Epidermal melanocyte (primary cell): ENCODE data around the gene FPR1.

Experiments
- DNase-seq: peaks from one replicate; pipeline ENCODE4 v3.0.0; 2011; ENCODE audit warnings: low spot score; ENCODE audit not compliant: insufficient read length

Gene FPR1

DNA sequence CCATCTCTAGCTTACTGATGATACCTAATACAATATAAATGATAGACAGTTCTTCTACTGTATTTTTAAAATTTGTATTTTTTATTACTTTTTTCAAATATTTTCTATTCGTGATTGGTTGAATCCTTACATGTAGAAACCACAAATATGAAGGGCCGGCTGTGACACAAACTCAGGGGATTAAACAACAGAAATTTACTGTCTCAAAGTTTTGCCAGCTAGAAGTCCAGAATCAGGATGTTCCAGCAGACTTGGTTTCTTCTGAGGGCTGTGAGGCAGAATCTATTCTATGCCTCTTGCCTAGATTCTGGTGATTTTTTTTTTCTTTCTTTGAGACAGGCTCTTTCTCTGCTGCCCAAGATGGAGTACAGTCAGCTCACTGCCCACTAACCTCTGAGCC is 13.8 kb downstream of the FPR1 start:
- no peak for DNase-seq

DNA sequence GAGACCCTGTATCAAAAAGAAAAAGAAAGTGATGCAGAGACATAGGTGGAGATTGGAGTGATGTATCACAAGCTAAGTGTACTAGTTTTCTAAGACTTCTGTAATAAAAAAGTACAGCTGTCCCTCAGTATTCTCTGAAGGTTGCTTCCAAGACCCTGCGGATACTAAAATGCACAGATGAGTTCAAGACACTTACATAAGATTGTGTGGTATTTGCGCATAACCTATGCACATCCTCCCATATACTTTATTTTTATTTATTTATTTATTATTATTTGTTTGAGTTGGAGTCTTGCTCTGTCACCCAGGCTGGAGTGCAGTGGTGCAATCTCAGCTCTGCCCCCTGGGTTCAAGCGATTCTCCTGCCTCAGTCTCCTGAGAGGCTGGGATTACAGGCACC is 14.3 kb downstream of the FPR1 start:
- no peak for DNase-seq

DNA sequence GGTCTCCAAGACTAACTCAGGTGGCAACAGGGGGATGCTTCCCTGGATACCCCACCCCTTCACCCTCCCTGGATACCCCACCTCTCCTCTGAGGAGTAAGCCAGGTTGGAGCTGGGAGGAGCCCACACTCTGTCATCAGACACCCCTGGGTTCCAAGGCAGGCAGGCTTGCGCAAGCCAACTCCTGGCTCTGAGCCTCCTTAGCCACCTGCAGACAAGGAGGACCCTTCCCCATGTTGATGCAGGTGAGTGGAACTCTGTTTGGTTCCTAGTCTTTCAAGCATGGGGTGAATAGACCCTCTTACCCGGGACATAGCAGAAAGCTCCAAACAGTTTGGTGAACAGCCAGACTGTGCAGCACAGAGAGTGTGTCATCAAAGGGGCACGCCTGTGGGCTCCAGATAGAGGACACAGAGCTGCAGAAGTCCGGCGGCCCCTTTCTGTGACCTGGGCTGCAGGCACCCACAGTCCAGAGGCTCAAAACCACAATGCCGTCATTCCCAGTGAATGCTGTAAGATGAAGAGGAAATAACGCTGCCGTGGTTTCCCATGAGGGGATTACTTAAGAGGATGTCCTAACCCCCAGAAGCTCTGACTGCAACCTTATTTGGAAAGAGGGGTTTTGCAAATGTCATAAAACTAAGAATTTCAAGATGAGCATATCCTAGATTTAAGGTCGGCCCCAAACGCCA is 15.8 kb downstream of the FPR1 start:
- no peak for DNase-seq

DNA sequence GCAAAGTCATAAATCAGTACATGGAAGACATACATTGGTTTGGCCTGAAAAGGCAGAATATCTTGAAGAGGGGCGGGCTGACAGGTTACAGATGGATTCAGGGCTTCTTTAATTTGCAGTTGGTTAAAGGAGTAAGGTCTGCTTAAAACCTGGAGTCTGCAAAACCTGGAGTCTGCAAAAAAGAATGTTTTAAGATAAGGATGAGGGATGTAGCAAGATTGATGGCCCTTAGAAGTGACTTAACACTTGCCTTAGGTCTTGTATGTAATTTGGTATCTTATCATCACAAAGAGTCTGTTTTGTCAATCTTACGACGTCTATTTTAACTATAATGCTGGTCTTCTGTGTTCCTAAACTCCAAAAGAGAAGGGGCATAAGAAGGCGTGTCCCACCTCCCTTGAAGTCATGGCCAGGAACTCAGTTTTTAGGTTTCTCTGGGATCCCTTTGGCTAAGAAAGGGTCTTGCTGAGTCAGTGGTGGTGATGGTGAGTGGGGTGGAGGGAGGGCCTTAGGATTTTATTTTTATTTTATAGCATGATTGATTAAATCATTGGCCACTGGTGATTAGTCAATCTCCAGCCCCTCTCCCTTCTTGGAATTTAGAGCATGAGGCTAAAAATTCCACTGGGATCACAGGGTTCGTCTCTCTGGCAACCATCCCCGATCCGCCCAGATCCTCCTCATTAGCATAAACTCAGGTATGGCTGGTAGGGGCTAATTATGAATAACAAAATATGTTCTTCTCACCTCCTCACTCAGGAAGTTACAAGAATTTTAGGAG is 17.7 kb downstream of the FPR1 start:
- no peak for DNase-seq

DNA sequence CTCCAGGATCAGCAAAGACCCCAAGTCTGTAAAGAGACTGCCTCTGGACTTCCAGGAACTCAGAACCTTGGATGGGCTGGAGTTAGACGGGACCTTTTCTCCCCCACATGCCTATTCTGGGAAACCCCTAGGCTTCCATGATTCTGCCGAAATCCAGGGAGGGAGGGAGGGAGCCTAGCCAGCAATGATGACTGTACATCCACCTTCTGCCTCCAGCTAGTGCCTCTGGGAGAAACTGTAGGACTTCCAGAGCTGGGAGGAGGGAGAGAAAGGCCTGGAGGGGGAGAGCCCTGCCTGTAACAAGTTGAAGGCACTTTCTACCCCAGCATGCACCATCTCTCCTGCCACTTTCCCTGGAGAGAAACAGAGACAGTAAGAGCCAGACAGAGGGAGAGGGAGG is 21.9 kb downstream of the FPR1 start:
- DNase-seq: no peak

DNA sequence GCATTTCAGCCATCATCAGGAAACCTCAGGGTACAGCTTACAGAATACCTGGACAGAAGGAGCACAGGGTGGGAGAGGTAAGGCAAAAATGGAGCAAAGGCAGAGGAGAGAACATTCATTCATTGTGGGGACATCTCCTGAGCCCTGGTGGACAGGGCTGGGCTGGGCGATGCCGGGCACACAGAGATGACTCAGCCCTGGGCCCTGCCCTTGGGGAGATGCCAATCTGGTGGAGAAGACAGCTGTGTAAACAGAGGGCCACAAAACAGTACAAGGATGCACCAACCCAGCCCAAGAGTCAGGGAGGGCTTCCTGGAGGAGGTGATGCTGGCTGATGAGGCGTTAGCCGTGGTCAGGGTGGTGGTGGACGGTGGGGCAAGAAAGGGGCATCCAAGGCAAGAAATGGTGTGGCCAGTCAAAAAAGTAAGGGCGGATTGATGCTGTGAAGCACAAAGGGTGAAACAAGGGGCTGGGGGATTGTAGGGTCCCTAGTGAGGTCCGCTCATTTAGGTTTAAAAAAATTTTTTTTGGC is 24.3 kb downstream of the FPR1 start:
- DNase-seq: no peak

DNA sequence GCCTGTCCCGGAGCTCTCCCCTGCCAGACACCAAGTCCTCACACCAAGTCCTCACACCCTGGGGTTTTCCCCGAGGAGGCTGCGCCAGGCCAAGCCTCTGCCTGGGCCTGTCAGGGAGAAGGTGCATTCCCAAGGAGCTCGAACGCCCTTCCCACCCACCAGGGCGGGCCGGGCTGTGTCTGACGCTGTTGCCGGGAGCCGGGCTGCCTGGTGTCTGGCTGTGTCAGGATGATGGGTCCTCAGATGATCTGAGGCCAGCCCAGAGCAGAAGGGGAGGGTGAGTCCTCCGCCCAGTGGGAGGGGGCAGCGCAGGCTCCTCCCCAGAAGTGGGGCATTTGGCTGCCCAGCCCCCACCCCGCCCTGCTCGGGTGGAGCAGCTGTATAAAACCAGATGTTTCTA is 25.6 kb downstream of the FPR1 start:
- DNase-seq: no peak

DNA sequence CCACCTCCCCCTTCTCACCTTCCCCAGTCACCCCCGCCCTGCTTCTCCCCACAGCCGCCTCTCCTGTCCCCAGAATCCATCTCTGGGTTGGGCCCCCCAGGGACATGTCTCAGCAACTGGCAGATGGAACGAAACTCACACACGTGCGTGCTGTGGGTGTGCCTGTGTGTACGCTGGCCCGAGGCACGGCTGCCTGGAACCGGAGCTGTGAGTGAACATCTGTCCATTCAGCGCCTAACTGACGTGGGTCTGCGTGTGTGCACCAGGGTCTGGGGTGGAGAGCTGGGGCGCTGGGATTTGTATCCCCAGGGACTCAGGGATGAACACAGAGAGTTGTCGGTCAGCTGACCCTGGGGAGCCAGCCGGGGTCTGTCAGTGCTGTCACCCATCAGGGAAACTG is 27.1 kb downstream of the FPR1 start:
- DNase-seq: no peak

DNA sequence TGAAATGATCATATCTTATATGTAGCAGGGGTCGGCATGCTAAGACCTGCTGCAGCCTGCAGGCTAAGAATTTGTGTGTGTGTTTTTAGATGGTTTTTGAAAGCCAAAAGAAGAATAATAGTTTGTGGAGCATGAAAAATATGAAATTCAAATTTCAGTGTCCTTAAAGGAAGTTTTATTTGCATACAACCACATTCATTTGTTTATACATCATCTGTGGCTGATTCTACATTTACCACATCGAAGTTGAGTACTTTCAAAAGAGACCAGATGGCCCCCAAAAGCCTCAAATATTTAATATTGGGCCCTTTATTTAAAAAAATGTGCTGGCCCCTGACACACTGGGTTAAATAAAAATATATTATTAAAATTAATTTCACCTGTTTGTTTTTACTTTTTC is 29.2 kb downstream of the FPR1 start:
- no peak for DNase-seq

DNA sequence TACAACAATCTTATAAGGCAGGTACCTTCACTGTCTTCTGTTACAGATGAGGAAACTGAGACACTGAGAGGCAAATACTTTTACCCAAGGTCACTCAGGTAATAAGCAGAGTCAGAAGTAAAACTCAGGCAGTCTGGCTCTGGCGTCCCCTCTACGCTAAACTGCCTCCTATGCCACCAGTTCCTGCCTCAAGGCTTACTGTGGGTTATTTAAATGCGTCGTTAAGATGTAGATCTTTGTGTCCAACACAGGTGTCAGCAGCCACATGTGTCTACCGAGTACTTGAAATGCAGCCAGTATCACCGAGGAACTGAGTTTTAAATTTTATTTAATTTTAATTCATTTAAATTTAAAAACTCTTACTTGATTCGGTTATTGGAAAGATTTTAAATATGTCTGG is 29.8 kb downstream of the FPR1 start:
- no peak for DNase-seq

DNA sequence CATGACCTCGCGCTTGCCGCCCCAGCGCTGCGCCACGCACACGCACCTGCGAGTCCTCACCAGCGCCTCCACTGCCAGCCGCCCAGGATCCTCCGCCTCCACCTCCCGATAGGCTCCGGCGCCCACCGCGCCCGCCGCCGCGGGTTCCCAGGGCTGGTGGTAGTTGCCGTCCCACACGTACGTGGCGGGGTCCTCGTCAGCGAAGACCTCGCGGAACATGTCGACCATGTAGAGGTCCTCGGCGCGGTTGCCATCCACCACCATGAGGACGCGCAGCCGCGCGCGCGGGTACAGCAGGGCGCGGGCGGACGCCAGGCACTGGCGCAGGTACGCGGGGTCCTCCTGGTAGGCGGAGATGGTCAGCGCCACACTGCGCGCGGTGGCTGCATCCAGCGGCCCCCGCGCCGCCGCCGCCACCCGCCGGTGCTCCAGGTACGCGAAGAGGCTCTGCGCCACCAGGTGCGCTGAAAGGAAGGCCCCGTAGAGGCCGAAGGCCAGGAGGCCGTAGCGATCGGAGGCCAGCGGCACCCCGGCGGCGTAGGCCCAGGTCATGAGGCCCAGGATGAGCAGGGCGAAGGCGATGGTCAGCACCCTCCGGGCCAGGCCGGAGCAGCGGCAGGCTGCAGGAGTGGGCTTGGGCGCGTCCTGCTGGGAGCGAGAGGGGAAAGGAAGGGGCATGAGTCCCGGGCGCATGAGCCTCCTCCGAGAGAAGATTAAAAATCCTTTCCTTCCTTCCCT is 32.3 kb downstream of the FPR1 start:
- DNase-seq: no peak

DNA sequence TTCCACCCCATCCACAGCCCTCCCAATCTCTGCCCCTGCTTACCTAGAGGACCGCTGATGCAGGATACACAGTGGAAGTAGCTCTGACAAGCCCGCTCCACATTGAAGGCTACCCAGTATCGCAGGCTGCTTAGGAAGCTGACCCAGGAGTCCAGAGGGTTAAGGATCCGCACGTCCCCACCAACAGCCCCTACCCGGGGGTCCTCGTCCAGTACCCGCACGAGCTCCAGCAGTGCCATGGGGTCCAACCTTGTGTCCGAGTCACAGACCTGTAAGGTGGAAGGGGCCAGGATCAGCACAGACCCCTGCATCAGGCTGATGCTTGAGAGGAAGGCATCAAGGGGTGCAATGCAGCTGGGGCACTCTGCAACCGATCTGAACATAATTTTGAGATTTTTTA is 34.8 kb downstream of the FPR1 start:
- no peak for DNase-seq

DNA sequence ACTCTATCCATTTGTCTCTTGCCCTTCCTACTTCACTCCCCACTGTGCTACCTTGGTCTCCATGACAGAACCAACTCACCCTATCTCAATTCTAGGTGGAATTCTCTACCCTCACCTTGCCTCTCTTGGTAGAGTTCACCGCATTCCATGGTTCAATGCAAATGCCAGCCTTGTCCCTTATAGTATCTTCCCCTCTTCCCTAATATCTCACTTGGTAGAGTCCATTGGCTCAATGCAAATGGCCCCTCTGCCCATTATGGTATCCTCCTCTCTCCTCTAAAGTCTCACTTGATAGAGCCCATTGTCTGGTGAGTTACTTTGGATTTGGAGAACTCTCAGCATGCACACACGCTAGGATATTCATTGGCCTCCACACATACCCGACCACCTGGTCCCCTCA is 35.8 kb downstream of the FPR1 start:
- no peak for DNase-seq

DNA sequence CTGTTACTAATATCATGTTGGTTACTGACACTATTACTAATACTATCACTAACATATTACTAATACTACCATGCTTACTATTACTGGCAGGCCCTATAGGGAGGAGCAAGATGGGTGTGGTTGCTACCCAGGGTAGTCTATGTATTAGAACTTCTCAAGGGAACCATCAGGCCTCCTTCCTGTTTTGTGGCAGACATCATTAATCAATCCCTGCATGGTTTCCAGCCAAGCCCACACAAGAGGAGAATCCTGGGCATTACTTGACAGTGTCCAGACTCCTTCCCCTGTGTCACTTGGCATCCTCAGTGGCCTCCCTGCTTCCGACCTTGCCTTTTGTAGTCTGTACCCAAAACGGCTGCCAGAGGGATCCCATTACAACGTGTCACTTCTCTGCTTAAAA is 36.8 kb downstream of the FPR1 start:
- no peak for DNase-seq

DNA sequence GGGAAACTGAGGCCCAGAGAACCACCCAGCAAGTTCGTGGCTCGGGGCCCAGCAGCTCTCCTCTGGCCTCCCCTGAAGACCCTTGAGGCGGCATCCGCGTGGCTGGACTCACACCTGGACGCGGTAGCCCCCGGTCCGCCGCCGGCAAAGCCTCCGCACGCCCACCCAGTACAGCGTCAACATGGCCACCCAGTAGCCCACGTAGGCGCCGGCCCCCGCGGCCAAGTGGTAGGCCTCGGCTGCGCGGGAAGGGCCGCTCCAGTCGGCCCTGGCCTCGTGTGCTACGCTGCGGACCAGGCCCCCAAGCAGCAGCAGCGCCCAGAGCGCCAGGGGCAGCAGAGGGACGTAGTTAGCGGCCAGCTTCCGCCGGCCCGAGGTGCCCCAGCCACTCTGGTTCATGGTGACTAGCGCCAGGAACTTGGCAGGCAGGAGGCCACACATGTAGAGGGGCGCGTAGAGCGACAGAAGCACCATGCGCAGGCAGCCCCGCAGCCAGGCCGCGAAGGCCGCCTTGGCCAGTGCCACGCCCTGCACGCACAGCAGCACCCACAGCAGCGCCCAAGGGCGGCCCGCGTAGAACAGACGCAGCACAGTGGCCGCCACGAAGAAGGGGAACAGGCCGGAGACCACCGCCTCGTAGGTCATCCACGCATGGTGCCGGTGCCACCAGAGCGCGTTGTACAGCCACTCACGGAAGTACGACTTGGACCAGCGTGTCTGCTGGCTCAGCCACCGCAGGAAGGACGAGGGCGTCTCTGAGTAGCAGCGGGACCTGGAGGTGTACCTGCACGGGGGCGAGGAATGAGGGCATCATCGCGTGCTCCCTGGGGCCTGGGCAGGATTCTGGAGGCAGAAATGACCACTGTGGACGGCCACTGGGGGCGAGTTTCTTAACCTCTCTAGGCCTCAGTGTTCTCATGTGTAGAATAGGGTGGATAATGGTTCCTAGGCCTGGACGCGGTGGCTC is 38.1 kb downstream of the FPR1 start:
- DNase-seq: no peak

DNA sequence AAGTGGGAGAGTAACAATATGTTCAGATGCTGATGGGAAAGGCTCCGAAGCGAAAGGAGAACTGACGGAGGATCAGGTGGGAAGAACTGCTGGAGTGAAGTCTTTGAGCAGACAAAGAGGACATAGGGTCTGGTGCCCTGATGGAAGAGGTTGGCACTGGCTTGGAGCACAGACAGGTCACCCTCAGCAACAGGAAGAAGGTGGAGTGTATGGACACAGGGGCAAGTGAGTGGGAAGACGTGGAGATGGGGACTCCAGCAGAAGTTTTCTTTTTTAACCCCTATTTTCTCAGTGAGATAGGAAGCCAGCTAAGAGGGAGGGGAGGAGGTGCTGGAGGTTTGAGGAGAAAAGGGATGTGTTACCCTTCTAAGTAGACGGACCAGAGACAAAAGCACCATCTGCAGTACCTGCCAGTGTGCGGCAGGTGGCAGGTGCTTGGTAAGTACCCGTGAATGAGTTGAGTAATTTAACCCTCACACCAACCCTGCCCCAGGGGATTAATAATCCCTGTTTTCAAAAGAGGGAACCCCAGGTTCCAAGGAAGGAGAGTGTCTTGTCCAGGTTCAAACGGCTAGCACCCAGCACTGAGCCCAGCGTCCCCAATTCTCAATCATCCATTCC is 39.1 kb downstream of the FPR1 start:
- DNase-seq: no peak

DNA sequence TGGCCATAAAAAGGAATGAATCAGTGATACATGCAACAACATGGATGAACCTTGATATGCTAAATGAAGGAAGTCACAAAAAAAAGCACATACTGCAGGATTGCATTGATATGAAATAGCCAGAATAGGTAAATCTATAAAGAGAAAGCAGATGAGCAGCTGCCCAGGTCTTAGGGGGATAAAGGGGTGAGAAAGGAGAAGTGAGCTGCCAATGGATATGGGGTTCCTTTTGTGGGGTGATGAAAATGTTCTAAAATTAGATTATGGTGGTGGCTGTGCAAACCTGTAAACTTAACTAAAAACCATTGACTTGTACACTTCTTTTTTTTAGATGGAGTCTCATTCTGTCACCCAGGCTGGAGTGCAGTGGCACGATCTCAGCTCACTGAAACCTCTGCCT is 40.0 kb downstream of the FPR1 start:
- DNase-seq: no peak

DNA sequence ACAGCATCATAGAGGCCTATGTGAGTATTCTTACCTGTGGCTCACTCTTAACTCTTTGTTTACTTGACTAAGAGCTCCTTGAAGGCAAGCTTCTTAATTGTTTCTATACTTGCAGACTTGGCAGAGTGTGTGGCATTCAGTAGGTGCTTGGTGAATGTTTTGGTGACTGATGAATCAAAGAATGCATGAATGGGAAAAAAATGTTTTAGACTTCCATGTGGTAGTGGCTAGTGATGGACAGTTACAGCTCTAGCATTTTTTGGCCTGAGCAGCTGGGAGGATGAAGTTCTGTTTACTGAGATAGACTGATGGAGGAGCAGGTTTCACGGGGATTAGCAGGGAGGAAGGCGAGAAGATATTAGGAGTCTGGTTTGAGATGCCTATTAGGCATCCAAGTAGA is 41.5 kb downstream of the FPR1 start:
- DNase-seq: no peak

DNA sequence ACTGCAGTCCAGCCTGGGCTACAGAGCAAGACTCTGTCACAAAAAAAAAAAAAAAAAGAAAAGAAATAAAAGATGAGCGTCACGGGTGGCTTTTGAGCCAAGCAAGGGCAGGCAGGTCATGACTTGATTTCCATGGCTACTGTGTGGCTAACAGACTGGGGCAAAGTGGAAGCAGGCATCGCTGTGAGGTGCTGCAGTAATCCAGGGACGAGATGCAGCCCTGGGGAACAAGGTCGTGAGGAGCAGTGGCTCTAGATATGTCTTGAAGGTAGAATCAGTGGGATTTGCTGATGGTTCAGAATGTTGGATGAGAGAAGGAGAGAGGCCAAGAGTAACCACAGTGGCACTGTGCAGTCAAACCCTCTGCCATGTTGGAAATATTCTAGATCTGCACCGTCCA is 42.1 kb downstream of the FPR1 start:
- DNase-seq: no peak

DNA sequence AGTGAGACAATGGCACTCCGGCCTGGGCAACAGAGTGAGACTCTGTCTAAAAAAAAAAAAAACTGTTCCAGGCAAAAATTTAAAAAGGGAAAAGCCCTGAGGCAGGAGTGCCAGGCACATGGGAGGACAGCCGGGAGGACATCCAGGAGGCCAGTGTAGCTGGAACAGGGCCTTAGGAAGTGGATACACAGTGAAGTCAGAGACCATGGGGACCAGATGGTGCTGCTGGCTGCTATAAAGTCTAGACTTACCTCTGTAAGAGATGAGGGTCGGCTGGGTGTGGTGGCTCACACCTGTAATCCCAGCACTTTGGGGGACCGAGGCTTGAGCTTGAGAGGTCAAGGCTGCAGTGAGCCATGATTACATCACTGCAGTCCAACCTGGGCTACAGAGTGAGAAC is 42.9 kb downstream of the FPR1 start:
- DNase-seq: no peak

DNA sequence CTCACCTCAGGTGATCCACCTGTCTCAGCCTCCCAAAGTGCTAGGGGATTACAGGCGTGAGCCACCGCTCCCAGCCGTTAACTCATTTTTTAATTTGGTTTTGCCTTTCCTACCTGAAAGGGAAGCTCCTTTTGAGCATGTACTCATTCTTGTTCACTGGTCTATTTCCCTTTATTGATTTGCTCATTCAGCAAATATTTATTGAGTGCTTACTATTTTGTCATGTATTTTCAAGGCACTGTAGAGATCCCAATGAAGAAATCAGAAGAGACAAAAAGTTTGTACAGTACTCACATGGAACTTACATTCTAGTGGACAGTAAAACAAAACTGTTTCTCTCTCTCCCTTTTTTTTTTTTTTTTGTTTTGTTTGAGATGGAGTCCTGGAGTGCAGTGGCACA is 44.8 kb downstream of the FPR1 start:
- no peak for DNase-seq
